K562 (cell line): ENCODE results near the gene TOMM6. TPM values are rescaled to one million over a fixed set of nuclear protein-coding genes. Genes with fewer than 3 reads are reported as not detected.

Source experiments
- ATAC-seq: fragments of 200-7000 bp; cut with Tn5 transposase; 3 replicates; pipeline ENCODE4 v1.9.1; 2020; ENCODE audit warnings: moderate library complexity
- BruUV-seq: library from RNA; stranded (reverse); fragments of 400-500 nt; replicated peaks from 2 replicates; lab custom pipeline; 2021; lab: Mats Ljungman, UMichigan
- CTCF ChIA-PET: fragments of 300-600 bp; formaldehyde crosslinking; extraction: SDS; loops from one replicate; lab custom pipeline; 2021; ENCODE audit warnings: low intra/inter-chr PET ratio; lab: Yijun Ruan, JAX
- POLR2A ChIA-PET: fragments of 300-600, 350-650 bp; sonication (Branson Sonifier 250); formaldehyde crosslinking; extraction: SDS; loops from one replicate; lab custom pipeline; 2021; ENCODE audit warnings: antibody characterized with exemption, inconsistent platforms; lab: Yijun Ruan, JAX
- DNase-seq, 4 experiments: peaks; one replicate each; pipeline versions ENCODE4 v3.0.0 to v3.0.0-alpha.2; 2011 to 2018; ENCODE audit warnings: low spot score in 3 of 4, mixed read lengths in 3 of 4; ENCODE audit errors: extremely low read depth in 1 of 4
- FAIRE-seq: peaks from 2 replicates; lab custom pipeline; 2011; peaks lifted over from hg19 to GRCh38; lab: Jason Lieb, UNC
- H2AFZ ChIP-seq: 2 replicates; pipeline ENCODE4 v1.6.0; 2011; ENCODE audit warnings: low read depth, low read length, control low read depth, inconsistent platforms
- H3K27ac ChIP-seq: fragments of 200-600 bp; 3 replicates; pipeline ENCODE4 v1.8.0; 2011; ENCODE audit warnings: low read depth, mild to moderate bottlenecking, control low read depth, inconsistent platforms, low read length, moderate library complexity, mixed read lengths; ENCODE audit errors: extremely low read depth
- H3K27me3 ChIP-seq, 2 experiments: fragments of 300-600 bp in 1 of 2; 2 replicates in 1 of 2; 3 replicates in 1 of 2; pipeline versions ENCODE4 v1.6.0 to v1.8.0; 2011; ENCODE audit warnings: inconsistent platforms in 2 of 2, low read length in 2 of 2, mild to moderate bottlenecking in 1 of 2, mixed read lengths in 1 of 2, moderate library complexity in 1 of 2; ENCODE audit not compliant: control insufficient read depth in 2 of 2, insufficient read depth in 2 of 2
- H3K36me3 ChIP-seq: fragments of 300-600 bp; 3 replicates; pipeline ENCODE4 v1.8.0; 2011; ENCODE audit warnings: mild to moderate bottlenecking, low read length, inconsistent platforms; ENCODE audit not compliant: control insufficient read depth, insufficient read depth
- H3K4me1 ChIP-seq, 2 experiments: fragments of 200-600 bp in 1 of 2; replicated peaks in 1 of 2; 2 replicates in 1 of 2; 3 replicates in 1 of 2; pipeline versions ENCODE4 v1.5.1 to v1.8.0; 2011; ENCODE audit warnings: inconsistent platforms in 2 of 2, low read length in 2 of 2, mild to moderate bottlenecking in 1 of 2, mixed read lengths in 1 of 2, moderate library complexity in 1 of 2; ENCODE audit not compliant: control insufficient read depth in 2 of 2, insufficient read depth in 2 of 2
- H3K4me2 ChIP-seq: 2 replicates; pipeline ENCODE4 v1.6.1; 2011; ENCODE audit warnings: low read length, control low read depth, inconsistent platforms, mixed read lengths; ENCODE audit not compliant: insufficient read depth
- H3K4me3 ChIP-seq: fragments of 200-600 bp; sonication (generic), shearing (Covaris generic); 2 replicates; pipeline ENCODE4 v1.5.1; 2016; ENCODE audit warnings: control low read depth, inconsistent platforms
- H3K79me2 ChIP-seq: fragments of 200-600 bp; 3 replicates; pipeline ENCODE4 v1.8.0; 2011; ENCODE audit warnings: low read length, inconsistent platforms; ENCODE audit not compliant: control insufficient read depth, insufficient read depth
- H3K9ac ChIP-seq, 2 experiments: 2 replicates each; pipeline versions ENCODE4 v1.6.0 to v1.6.1; 2011; ENCODE audit warnings: low read depth in 2 of 2, low read length in 2 of 2, control low read depth in 1 of 2, inconsistent platforms in 1 of 2, mild to moderate bottlenecking in 1 of 2, mixed read lengths in 1 of 2; ENCODE audit not compliant: insufficient read depth in 1 of 2
- H3K9me1 ChIP-seq: one replicate; pipeline ENCODE4 v1.6.0; 2011; ENCODE audit warnings: inconsistent platforms, mild to moderate bottlenecking, low read length, moderate library complexity; ENCODE audit not compliant: control insufficient read depth, insufficient read depth
- H3K9me3 ChIP-seq: replicated peaks from 2 replicates; pipeline ENCODE4 v1.5.1; 2011; ENCODE audit warnings: low read depth, low read length, inconsistent platforms; ENCODE audit not compliant: control insufficient read depth, insufficient read depth
- H4K20me1 ChIP-seq: replicated peaks from 2 replicates; pipeline ENCODE4 v1.6.1; 2011; ENCODE audit warnings: low read length, inconsistent platforms, mixed read lengths; ENCODE audit not compliant: control insufficient read depth, insufficient read depth
- EP400 ChIP-seq: fragments of 450-650 bp; IDR thresholded peaks from 2 replicates; pipeline ENCODE4 v1.6.1; 2017; ENCODE audit warnings: antibody characterized with exemption, mild to moderate bottlenecking, moderate library complexity
- ID3 ChIP-seq, 2 experiments: fragments of 250-450 bp in 1 of 2; fragments of 450-650 bp in 1 of 2; sonication (Bioruptor Pico) in 1 of 2; IDR thresholded peaks; 2 replicates each; pipeline versions ENCODE4 v1.6.1 to v1.8.0; 2016 to 2021; ENCODE audit warnings: mild to moderate bottlenecking in 2 of 2, moderate library complexity in 2 of 2, missing compliant biosample characterization in 1 of 2, missing genetic modification characterization in 1 of 2
- SMARCB1 ChIP-seq: IDR thresholded peaks from 2 replicates; pipeline ENCODE4 v1.6.1; 2011; ENCODE audit warnings: improper control_type of control experiment, low read depth; ENCODE audit not compliant: insufficient read length
- ZBTB12 ChIP-seq: fragments of 250-450 bp; sonication (Bioruptor Pico); IDR thresholded peaks from 2 replicates; pipeline ENCODE4 v1.4.0; 2020
- ZNF263 ChIP-seq: sonication (generic); formaldehyde crosslinking; IDR thresholded peaks from 2 replicates; pipeline ENCODE4 v1.8.0; 2022; ENCODE audit warnings: mild to moderate bottlenecking, missing genetic modification reagents, borderline replicate concordance
- WGBS: fragments of 100-300 bp; shearing (Covaris generic); methylation state at CpG from one replicate; pipeline ENCODE4 v1.1.6; 2016; ENCODE audit warnings: low coverage, mixed read lengths; ENCODE audit not compliant: insufficient coverage; ENCODE audit errors: missing lambda C conversion rate; 5-methylcytosine and 5-hydroxymethylcytosine counted together
- in situ Hi-C: fragments of 300-500 bp; cut with MboI; formaldehyde crosslinking; loops from 4 replicates; pipeline ENCODE4 v1.15.0; 2018; ENCODE audit warnings: inconsistent platforms, mixed read lengths
- intact Hi-C: fragments of 100-400 bp; cut with micrococcal nuclease; formaldehyde crosslinking; loops from 2 replicates; pipeline ENCODE4 v1.14.2; 2022
- polyA plus RNA-seq, 8 experiments: library from polyadenylated mRNA; depleted of rRNA in 4 of 8; stranded (reverse) in 5 of 8; unstranded in 3 of 8; fragments of >200 nt; fragmentation: Nextera tagmentation in 2 of 8; fragmentation: Illumina TruSeq in 1 of 8; extraction: Ambion mirVana in 2 of 8; extraction: Trizol in 1 of 8; gene quantifications; 2 replicates each; pipeline versions ENCODE4 v1.2.1 to v1.2.3, GENCODE V29; 2011 to 2014; ENCODE audit warnings: inconsistent platforms in 1 of 8, missing spikeins in 1 of 8
- total RNA-seq, 7 experiments: library from RNA; depleted of rRNA in 6 of 7; stranded (reverse); fragments of >200 nt in 6 of 7; fragmentation: Illumina TruSeq in 2 of 7; extraction: Trizol in 2 of 7; gene quantifications; 2 replicates each; pipeline versions ENCODE4 v1.2.1 to v1.2.3, GENCODE V29; 2011 to 2021; ENCODE audit warnings: low replicate concordance in 1 of 7

Gene TOMM6
- total and polyA plus RNA-seq, 9 of the 15 experiments (the other 6 are each of a cell fraction or from before 2014, with no cell fraction given) = 380 to 2,097 (median 1,065) TPM

- TF ChIP-seq EP400 (no peak), ZBTB12 (CRISPR knock-in tag) (no peak), ID3 (CRISPR knock-in tag; IDR thresholded peaks at IDR 0.05) (no peak), ID3 (tag; IDR thresholded peaks at IDR 0.05) (no peak), ZNF263 (CRISPR knock-in tag) (no peak), SMARCB1 (no peak)
- Histone ChIP-seq H3K27ac (no peak overlapping the region), H3K9me1 (no peaks in the 10 kb centered on the region), H3K9me3 (no peaks in the 10 kb centered on the region), H3K4me1 (peaks cover 8 to 24% of the 10 kb centered on the region in 2 experiments), H4K20me1 (no peaks in the 10 kb centered on the region; the same call in 1 of the 2 replicates), H3K4me2 (no peak overlapping the region), H3K4me3 (no peak overlapping the region), H3K79me2 (peaks cover 6% of the 10 kb centered on the region; the same call in 1 of the 3 replicates), H3K27me3 (no peaks in the 10 kb centered on the region), H2AFZ (no peak overlapping the region), H3K36me3 (peaks cover 13% of the 10 kb centered on the region; the same call in 2 of the 3 replicates), H3K9ac (no peak overlapping the region)
- intact Hi-C loops (loop anchor here (5.0 kb wide), 2 partner anchors 175 to 410 kb away; no protein-coding TSS in a partner anchor), in situ Hi-C loops (no loop called here)
- WGBS = 54% methylated on average over 5 of the region's 5 CpGs
- FAIRE-seq (peak; percentile 26), ATAC-seq (no peak), DNase-seq (no peak)
- ChIA-PET POLR2A (interaction anchor here (1.0 kb wide), 3 partner anchors 11 to 274 kb away, joined by 3 to 5 read pairs (median 4); no protein-coding TSS in a partner anchor), CTCF (interaction anchor here (0.6 to 4.3 kb wide), 4 partner anchors 42 to 290 kb away, joined by 3 to 50 read pairs (median 22); partner anchors contain the start of gene TFEB)
- no TSS peak for BruUV-seq
Observed at GRCh38 chr6:41777551-41778285, 9.8 kb upstream of the TOMM6 start.
